ENCODE results near the gene SMG9. TPM values are rescaled to one million over a fixed set of nuclear protein-coding genes. Genes with fewer than 3 reads are reported as not detected.

Gene SMG9
- total RNA-seq, 1 experiment from 2014 or later, result 76.0 TPM

DNA sequence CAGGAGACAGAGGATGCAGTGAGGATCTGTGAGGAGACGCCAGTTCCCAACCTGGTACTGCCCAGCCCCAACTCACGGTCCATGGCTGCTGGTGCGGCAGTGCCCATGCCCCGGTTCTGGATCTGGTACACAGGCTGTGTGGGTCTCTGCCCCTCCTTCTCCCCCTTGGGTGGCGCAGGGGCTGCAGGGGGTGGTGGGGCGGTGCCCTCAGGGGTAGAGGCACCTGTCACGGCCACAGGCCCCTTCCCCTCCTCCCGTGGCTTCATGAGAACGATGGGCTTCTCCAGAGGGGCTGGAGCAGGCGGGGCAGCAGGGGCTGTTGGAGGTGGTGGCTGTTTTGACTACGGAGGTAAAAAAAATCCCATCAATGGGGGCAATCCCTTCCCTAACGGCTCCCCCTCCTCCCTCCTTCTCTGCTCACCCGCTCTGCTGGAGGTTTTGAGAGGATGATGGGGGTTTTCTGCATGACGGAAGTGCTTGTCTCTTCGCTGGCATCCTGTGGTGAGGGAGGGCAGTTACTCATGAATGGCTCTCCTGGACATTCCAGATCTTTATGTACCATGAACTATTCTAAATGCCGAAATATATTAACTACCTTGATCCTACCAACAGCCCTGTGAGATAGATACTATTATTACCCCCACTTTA, 7.1 kb downstream of the SMG9 start:
- TF ChIP-seq, protein P1, sequence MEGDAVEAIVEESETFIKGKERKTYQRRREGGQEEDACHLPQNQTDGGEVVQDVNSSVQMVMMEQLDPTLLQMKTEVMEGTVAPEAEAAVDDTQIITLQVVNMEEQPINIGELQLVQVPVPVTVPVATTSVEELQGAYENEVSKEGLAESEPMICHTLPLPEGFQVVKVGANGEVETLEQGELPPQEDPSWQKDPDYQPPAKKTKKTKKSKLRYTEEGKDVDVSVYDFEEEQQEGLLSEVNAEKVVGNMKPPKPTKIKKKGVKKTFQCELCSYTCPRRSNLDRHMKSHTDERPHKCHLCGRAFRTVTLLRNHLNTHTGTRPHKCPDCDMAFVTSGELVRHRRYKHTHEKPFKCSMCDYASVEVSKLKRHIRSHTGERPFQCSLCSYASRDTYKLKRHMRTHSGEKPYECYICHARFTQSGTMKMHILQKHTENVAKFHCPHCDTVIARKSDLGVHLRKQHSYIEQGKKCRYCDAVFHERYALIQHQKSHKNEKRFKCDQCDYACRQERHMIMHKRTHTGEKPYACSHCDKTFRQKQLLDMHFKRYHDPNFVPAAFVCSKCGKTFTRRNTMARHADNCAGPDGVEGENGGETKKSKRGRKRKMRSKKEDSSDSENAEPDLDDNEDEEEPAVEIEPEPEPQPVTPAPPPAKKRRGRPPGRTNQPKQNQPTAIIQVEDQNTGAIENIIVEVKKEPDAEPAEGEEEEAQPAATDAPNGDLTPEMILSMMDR (IDR thresholded peaks at IDR 0.05; ENCODE audit: unreplicated experiment), result no peak
- no peak for DNase-seq (ENCODE audit: unreplicated experiment)
- no TSS peak for BruUV-seq (replicated peaks)
- Mint-ChIP-seq H3K9me3 (ENCODE audit: unreplicated experiment) (no peaks in the 10 kb centered on the region), H3K27me3 (ENCODE audit: insufficient read depth, unreplicated experiment) (no peaks in the 10 kb centered on the region), H3K27ac (ENCODE audit: low read depth, unreplicated experiment) (no peak overlapping the region), H3K36me3 (ENCODE audit: insufficient read depth, unreplicated experiment) (peaks cover 80% of the 10 kb centered on the region), H3K4me1 (ENCODE audit: insufficient read depth, unreplicated experiment) (peaks cover 32% of the 10 kb centered on the region), H3K4me3 (ENCODE audit: unreplicated experiment) (no peak overlapping the region)
- ChIA-PET POLR2A (no interaction called here), CTCF (interaction anchor here (0.7 to 4.8 kb wide), 5 partner anchors 8 to 62 kb away, joined by 3 to 41 read pairs (median 4); partner anchors contain the start of genes KCNN4 and SMG9)
- intact Hi-C loops (cut with micrococcal nuclease), result no loop called here

DNA sequence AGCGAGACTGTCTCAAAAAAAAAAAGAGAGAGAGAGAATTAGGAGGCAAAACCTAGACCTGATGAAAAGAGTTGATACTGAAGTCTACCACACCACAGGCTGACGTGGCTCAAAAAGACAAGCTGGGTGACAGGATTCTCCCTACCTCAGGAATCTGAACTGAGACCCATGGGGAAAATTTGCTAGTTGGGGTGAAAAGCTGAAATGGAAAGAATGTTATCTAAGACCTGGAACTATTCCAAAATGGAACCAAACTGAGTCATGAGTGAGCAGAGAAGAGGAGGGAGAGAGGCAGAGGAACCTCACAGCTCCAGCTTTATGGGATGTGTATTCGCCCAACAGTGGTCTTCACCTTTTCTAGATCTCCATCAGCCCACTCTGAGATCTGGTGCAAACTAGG, 11.7 kb downstream of the SMG9 start:
- TF ChIP-seq, protein P1 (IDR thresholded peaks at IDR 0.05; ENCODE audit: unreplicated experiment), result no peak
- peaks cover 85% of the 10 kb centered on the region for H3K36me3 Mint-ChIP-seq (ENCODE audit: insufficient read depth, unreplicated experiment)

DNA sequence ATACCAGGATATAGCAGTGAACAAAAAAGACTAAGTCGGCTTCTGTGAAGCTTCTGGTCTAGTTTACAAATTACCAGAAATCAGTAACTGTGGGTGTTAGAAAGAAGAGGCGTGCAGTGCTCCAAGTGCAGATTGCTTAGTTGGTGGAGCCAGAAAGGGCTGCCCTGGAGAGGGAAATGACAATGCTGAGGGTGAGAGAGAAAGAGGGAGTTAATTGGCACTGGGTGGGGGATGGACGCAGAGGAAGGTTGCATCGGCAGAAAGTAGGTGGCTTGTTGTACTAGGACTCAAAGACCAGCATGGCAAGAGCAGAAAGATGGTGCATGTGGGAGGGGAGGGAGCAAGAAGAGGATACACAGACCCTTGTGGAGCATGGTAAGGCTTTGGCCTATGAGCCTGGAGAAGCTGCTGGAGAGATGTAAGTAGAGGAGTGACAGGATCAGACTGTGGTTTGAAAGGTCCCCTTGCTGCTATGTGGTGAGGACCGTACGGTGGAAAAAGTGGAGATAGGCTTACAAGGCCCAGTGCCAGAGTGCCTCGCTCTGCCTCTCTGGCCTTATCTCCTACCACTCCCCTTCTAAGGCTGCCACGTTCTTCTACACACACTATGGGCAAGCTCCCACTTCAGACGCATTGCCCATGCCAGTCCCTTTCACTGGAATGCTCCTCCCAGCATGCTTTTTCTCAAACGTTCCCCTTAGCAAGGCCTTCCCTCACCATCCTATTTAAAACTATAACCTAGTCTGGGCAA, 13.5 kb downstream of the SMG9 start:
- no peak for DNase-seq (ENCODE audit: unreplicated experiment)
- no TSS peak for BruUV-seq (replicated peaks)
- Mint-ChIP-seq H3K27ac (ENCODE audit: low read depth, unreplicated experiment) (peak overlapping the region; percentile 94), H3K9me3 (ENCODE audit: unreplicated experiment) (no peaks in the 10 kb centered on the region), H3K4me3 (ENCODE audit: unreplicated experiment) (no peak overlapping the region), H3K36me3 (ENCODE audit: insufficient read depth, unreplicated experiment) (peaks cover 85% of the 10 kb centered on the region), H3K27me3 (ENCODE audit: insufficient read depth, unreplicated experiment) (no peaks in the 10 kb centered on the region), H3K4me1 (ENCODE audit: insufficient read depth, unreplicated experiment) (peaks cover 32% of the 10 kb centered on the region)
- CTCF ChIA-PET, result interaction anchor here (0.6 to 1.6 kb wide), 2 partner anchors 54 to 73 kb away, joined by 4 to 7 read pairs; no protein-coding TSS in a partner anchor
- POLR2A ChIA-PET, result interaction anchor here (1.8 to 3.9 kb wide), 4 partner anchors 12 to 72 kb away, joined by 6 to 30 read pairs (median 16); partner anchors contain the start of genes PLAUR and SMG9
- TF ChIP-seq, protein P1 (IDR thresholded peaks at IDR 0.05; ENCODE audit: unreplicated experiment), result no peak
- intact Hi-C loops (cut with micrococcal nuclease), result no loop called here

More for the DNA sequence above, 11.7 kb downstream of the SMG9 start:
- H3K4me1 Mint-ChIP-seq (ENCODE audit: insufficient read depth, unreplicated experiment), result peaks cover 32% of the 10 kb centered on the region
- peak overlapping the region; percentile 49 for H3K27ac Mint-ChIP-seq (ENCODE audit: low read depth, unreplicated experiment)
- intact Hi-C loops (cut with micrococcal nuclease), result no loop called here
- CTCF ChIA-PET, result interaction anchor here (0.6 to 4.8 kb wide), 6 partner anchors 37 to 1536 kb away, joined by 3 to 41 read pairs (median 4); partner anchors contain the start of gene ZNF221
- H3K9me3 Mint-ChIP-seq (ENCODE audit: unreplicated experiment), result no peaks in the 10 kb centered on the region
- H3K4me3 Mint-ChIP-seq (ENCODE audit: unreplicated experiment), result no peak overlapping the region
- no peak for DNase-seq (ENCODE audit: unreplicated experiment)
- no TSS peak for BruUV-seq (replicated peaks)
- no peaks in the 10 kb centered on the region for H3K27me3 Mint-ChIP-seq (ENCODE audit: insufficient read depth, unreplicated experiment)
- POLR2A ChIA-PET, result interaction anchor here (1.4 kb wide), 1 partner anchor 12 kb away, joined by 5 read pairs; the partner anchor contains the start of gene SMG9
